Mesenchymal stem cell (in vitro differentiated cells and primary cell): Measurements from ENCODE around the gene ADCY10.
"Not testable (repeated sequence)": the region's sequence is repeated elsewhere in the genome, so short reads cannot be mapped to it uniquely, and the experiment has no call there.

ENCODE experiments used
- DNase-seq: peaks from one replicate; pipeline ENCODE4 v3.0.0-alpha.2; 2013
- H2AFZ ChIP-seq: one replicate; pipeline ENCODE4 v1.6.1; 2013; ENCODE audit warnings: low read depth, mild to moderate bottlenecking, control low read depth, inconsistent platforms, low read length, moderate library complexity
- H2AK5ac ChIP-seq: 2 replicates; pipeline ENCODE4 v1.6.1; 2013; ENCODE audit warnings: low read length, moderate library complexity, mild to moderate bottlenecking, inconsistent platforms; ENCODE audit not compliant: severe bottlenecking
- H2BK120ac ChIP-seq: one replicate; pipeline ENCODE4 v1.6.1; 2013; ENCODE audit warnings: low read depth, mild to moderate bottlenecking, inconsistent platforms, low read length, moderate library complexity
- H2BK12ac ChIP-seq, 2 experiments: one replicate each; pipeline ENCODE4 v1.6.1; 2013; ENCODE audit warnings: inconsistent platforms in 2 of 2, low read length in 2 of 2, mild to moderate bottlenecking in 2 of 2, moderate library complexity in 2 of 2, control low read depth in 1 of 2
- H2BK15ac ChIP-seq: one replicate; pipeline ENCODE4 v1.6.1; 2013; ENCODE audit warnings: mild to moderate bottlenecking, low read depth, inconsistent platforms; ENCODE audit not compliant: poor library complexity, severe bottlenecking
- H2BK5ac ChIP-seq: 2 replicates; pipeline ENCODE4 v1.6.1; 2013; ENCODE audit warnings: low read depth, mild to moderate bottlenecking, low read length, control low read depth, inconsistent platforms; ENCODE audit not compliant: poor library complexity, severe bottlenecking
- H3K14ac ChIP-seq, 2 experiments: one replicate each; pipeline ENCODE4 v1.6.1; 2013; ENCODE audit warnings: inconsistent platforms in 2 of 2, low read length in 2 of 2, control low read depth in 1 of 2, mild to moderate bottlenecking in 1 of 2, moderate library complexity in 1 of 2
- H3K18ac ChIP-seq, 2 experiments: one replicate each; pipeline ENCODE4 v1.6.1; 2013; ENCODE audit warnings: inconsistent platforms in 2 of 2, low read length in 2 of 2, control low read depth in 1 of 2, low read depth in 1 of 2, mild to moderate bottlenecking in 1 of 2
- H3K23ac ChIP-seq, 2 experiments: one replicate each; pipeline ENCODE4 v1.6.1; 2013; ENCODE audit warnings: inconsistent platforms in 2 of 2, low read length in 2 of 2, mild to moderate bottlenecking in 2 of 2, moderate library complexity in 2 of 2, control low read depth in 1 of 2
- H3K27ac ChIP-seq: 2 replicates; pipeline ENCODE4 v1.5.1; 2013; ENCODE audit warnings: mild to moderate bottlenecking, moderate library complexity, low read length, control low read depth, inconsistent platforms; ENCODE audit not compliant: poor library complexity, severe bottlenecking
- H3K27me3 ChIP-seq, 2 experiments: 2 replicates each; pipeline versions ENCODE4 v1.6.1 to v1.7.0; 2013; ENCODE audit warnings: low read length in 2 of 2, mild to moderate bottlenecking in 2 of 2, moderate library complexity in 2 of 2, control low read depth in 1 of 2, inconsistent platforms in 1 of 2; ENCODE audit not compliant: control insufficient read depth in 1 of 2, insufficient read depth in 1 of 2
- H3K36me3 ChIP-seq, 2 experiments: 2 replicates each; pipeline versions ENCODE4 v1.6.1 to v1.7.0; 2013; ENCODE audit warnings: low read length in 2 of 2, control low read depth in 1 of 2, inconsistent platforms in 1 of 2, low read depth in 1 of 2, mild to moderate bottlenecking in 1 of 2; ENCODE audit not compliant: insufficient read depth in 2 of 2, control insufficient read depth in 1 of 2
- H3K4ac ChIP-seq, 2 experiments: one replicate each; pipeline ENCODE4 v1.6.1; 2013; ENCODE audit warnings: inconsistent platforms in 2 of 2, low read length in 2 of 2, mild to moderate bottlenecking in 2 of 2, moderate library complexity in 2 of 2, control low read depth in 1 of 2, low read depth in 1 of 2
- H3K4me1 ChIP-seq: 2 replicates; pipeline ENCODE4 v1.6.1; 2013; ENCODE audit warnings: low read depth, low read length, control low read depth; ENCODE audit not compliant: control insufficient read depth, insufficient read depth
- H3K4me2 ChIP-seq: 2 replicates; pipeline ENCODE4 v1.6.1; 2013; ENCODE audit warnings: low read length, mild to moderate bottlenecking, inconsistent platforms; ENCODE audit not compliant: poor library complexity, severe bottlenecking
- H3K4me3 ChIP-seq, 2 experiments: 2 replicates each; pipeline versions ENCODE4 v1.5.1 to v1.7.0; 2013; ENCODE audit warnings: low read length in 2 of 2, mild to moderate bottlenecking in 2 of 2, control low read depth in 1 of 2, low read depth in 1 of 2; ENCODE audit not compliant: insufficient read depth in 1 of 2
- H3K79me1 ChIP-seq: replicated peaks from 2 replicates; pipeline ENCODE4 v1.6.1; 2013; ENCODE audit warnings: mild to moderate bottlenecking, control low read depth, low read length, inconsistent platforms; ENCODE audit not compliant: poor library complexity, severe bottlenecking
- H3K9ac ChIP-seq: 2 replicates; pipeline ENCODE4 v1.7.0; 2013; ENCODE audit warnings: mild to moderate bottlenecking, low read length, moderate library complexity
- H3K9me3 ChIP-seq: 2 replicates; pipeline ENCODE4 v1.7.0; 2013; ENCODE audit warnings: mild to moderate bottlenecking, low read length; ENCODE audit not compliant: control insufficient read depth
- H4K8ac ChIP-seq: one replicate; pipeline ENCODE4 v1.6.1; 2013; ENCODE audit warnings: inconsistent platforms, mild to moderate bottlenecking, low read length, moderate library complexity
- H4K91ac ChIP-seq: one replicate; pipeline ENCODE4 v1.6.1; 2013; ENCODE audit warnings: mild to moderate bottlenecking, low read length, inconsistent platforms
- WGBS: methylation state at CpG from one replicate; pipeline ENCODE4 v1.1.7; 2013; ENCODE audit warnings: mixed read lengths; 5-methylcytosine and 5-hydroxymethylcytosine counted together

ADCY10 gene

DNA sequence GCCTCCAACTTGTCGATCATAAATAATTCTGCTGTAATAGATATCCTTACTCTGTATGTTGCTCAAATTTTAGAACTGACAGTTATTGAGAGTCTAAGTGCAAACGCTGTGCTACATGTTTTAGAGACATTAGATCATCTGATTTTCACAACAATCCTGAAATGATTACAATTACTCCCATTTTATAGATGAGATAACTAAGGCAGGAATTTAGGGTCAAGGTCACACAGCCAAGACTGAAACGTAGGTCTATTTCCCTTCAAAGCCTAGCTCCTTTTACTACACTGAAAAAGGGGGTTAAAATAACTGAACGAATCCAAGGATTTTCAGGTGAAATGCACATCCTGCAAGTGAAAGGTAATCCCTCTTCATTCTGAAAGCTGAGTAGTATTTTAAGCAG, 19.9 kb upstream of the ADCY10 start:
- no peak overlapping the region for H2AK5ac ChIP-seq
- H2AFZ ChIP-seq = no peak overlapping the region
- no peak overlapping the region for H3K14ac ChIP-seq
- H3K79me1 ChIP-seq = no peaks in the 10 kb centered on the region
- peak overlapping the region; percentile 45 for H3K4me2 ChIP-seq
- no peak for DNase-seq
- H3K27me3 ChIP-seq = no peaks in the 10 kb centered on the region
- H3K9me3 ChIP-seq = no peaks in the 10 kb centered on the region
- 67% methylated on average over 1 of the region's 4 CpGs for WGBS
- no peaks in the 10 kb centered on the region for H3K36me3 ChIP-seq
- H3K4me1 ChIP-seq = peaks cover 6% of the 10 kb centered on the region
- no peak overlapping the region for H2BK12ac ChIP-seq
- H3K4ac ChIP-seq = no peak overlapping the region
- H3K9ac ChIP-seq = peak overlapping the region; percentile 96
- peak overlapping the region in 1 of 2 experiments; percentile 79 for H3K4me3 ChIP-seq
- H3K23ac ChIP-seq = no peak overlapping the region
- no peak overlapping the region for H2BK15ac ChIP-seq
- peak overlapping the region; percentile 20 for H3K27ac ChIP-seq
- H2BK120ac ChIP-seq = no peak overlapping the region
- no peak overlapping the region for H3K18ac ChIP-seq
- H4K8ac ChIP-seq = no peak overlapping the region
- no peak overlapping the region for H4K91ac ChIP-seq
- no peak overlapping the region for H2BK5ac ChIP-seq

DNA sequence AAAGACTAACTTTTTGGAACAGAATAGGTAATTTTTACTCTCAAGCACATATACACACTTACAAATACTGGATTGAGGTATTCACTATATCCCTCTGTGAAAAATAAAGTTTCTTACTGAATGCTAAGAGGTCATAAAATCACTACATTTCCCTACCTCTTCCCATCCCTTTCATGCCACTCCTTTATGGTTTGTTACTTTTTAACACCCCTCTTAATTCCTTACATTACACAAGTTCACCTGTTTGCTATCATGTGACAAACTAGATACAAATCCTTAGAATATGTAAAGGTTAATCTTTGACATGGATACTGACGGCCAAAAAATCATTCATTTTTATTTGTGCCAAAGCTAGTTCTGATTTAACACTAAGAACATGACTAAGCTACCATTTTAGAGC, 15.8 kb upstream of the ADCY10 start:
- no peak overlapping the region for H2BK120ac ChIP-seq
- DNase-seq = no peak
- H2BK5ac ChIP-seq = no peak overlapping the region
- no peaks in the 10 kb centered on the region for H3K79me1 ChIP-seq
- H2BK12ac ChIP-seq = no peak overlapping the region
- no peak overlapping the region for H2BK15ac ChIP-seq
- no peak overlapping the region for H4K8ac ChIP-seq
- WGBS = 100% methylated on average over 1 of the region's 1 CpG
- H3K4ac ChIP-seq = no peak overlapping the region
- H3K9ac ChIP-seq = no peak overlapping the region
- H3K18ac ChIP-seq = no peak overlapping the region
- H3K36me3 ChIP-seq = no peaks in the 10 kb centered on the region
- no peaks in the 10 kb centered on the region for H3K9me3 ChIP-seq
- no peak overlapping the region for H3K23ac ChIP-seq
- H2AK5ac ChIP-seq = no peak overlapping the region
- no peaks in the 10 kb centered on the region for H3K27me3 ChIP-seq
- H2AFZ ChIP-seq = no peak overlapping the region
- H3K14ac ChIP-seq = no peak overlapping the region
- H3K27ac ChIP-seq = no peak overlapping the region
- no peak overlapping the region for H3K4me2 ChIP-seq
- H3K4me1 ChIP-seq = peaks cover 8% of the 10 kb centered on the region
- H3K4me3 ChIP-seq = no peak overlapping the region
- H4K91ac ChIP-seq = no peak overlapping the region

- H3K4me2 ChIP-seq, DNase-seq, H2BK5ac ChIP-seq, H3K4me1 ChIP-seq, H3K36me3 ChIP-seq, H2AK5ac ChIP-seq, H3K9me3 ChIP-seq, H3K18ac ChIP-seq, H3K14ac ChIP-seq, H4K91ac ChIP-seq, H3K27me3 ChIP-seq, H2BK120ac ChIP-seq, H3K4me3 ChIP-seq, H2AFZ ChIP-seq, H3K23ac ChIP-seq, H2BK15ac ChIP-seq, H3K4ac ChIP-seq, H3K9ac ChIP-seq, H3K79me1 ChIP-seq, H4K8ac ChIP-seq, H2BK12ac ChIP-seq: not testable (repeated sequence)
- peak overlapping the region; percentile 1 for H3K27ac ChIP-seq
- 95% methylated on average over 9 of the region's 9 CpGs for WGBS
Measured at GRCh38 chr1:167928919-167929318, 15.0 kb upstream of the ADCY10 start.

DNA sequence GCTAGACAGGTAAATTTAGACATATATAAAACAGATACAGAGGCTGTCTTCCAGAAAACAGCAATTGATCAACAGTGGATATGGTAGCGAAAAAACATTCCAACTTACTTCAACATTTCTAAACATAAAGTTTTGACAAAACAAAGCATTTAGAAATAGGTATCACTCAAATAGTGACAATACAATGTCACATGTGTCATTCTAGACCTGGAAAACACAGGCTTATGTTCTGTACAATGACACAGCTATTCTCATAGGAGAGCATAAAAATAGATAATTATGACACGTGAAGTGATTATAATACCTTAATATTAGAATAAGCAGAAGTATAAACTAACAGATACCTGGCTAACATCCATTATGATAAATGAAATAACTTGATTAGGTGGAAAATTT, 14.5 kb upstream of the ADCY10 start:
- H3K36me3 ChIP-seq = peaks cover 0 to 7% of the 10 kb centered on the region in 2 experiments
- H2BK15ac ChIP-seq = no peak overlapping the region
- no peak overlapping the region for H3K9ac ChIP-seq
- H3K18ac ChIP-seq = no peak overlapping the region
- H2AFZ ChIP-seq = no peak overlapping the region
- H3K4me1 ChIP-seq = peaks cover 8% of the 10 kb centered on the region
- no peak overlapping the region for H3K23ac ChIP-seq
- peak overlapping the region; percentile 94 for H3K27ac ChIP-seq
- H2BK120ac ChIP-seq = no peak overlapping the region
- no peak overlapping the region for H3K4me3 ChIP-seq
- no peak overlapping the region for H2BK12ac ChIP-seq
- no peaks in the 10 kb centered on the region for H3K27me3 ChIP-seq
- no peaks in the 10 kb centered on the region for H3K9me3 ChIP-seq
- H3K4me2 ChIP-seq = no peak overlapping the region
- no peak for DNase-seq
- no peak overlapping the region for H2AK5ac ChIP-seq
- H4K8ac ChIP-seq = no peak overlapping the region
- H4K91ac ChIP-seq = no peak overlapping the region
- no peak overlapping the region for H2BK5ac ChIP-seq
- no peak overlapping the region for H3K4ac ChIP-seq
- no peak overlapping the region for H3K14ac ChIP-seq
- 100% methylated on average over 1 of the region's 2 CpGs for WGBS
- no peaks in the 10 kb centered on the region for H3K79me1 ChIP-seq
